ENCODE results near the gene RNF40.

DNA sequence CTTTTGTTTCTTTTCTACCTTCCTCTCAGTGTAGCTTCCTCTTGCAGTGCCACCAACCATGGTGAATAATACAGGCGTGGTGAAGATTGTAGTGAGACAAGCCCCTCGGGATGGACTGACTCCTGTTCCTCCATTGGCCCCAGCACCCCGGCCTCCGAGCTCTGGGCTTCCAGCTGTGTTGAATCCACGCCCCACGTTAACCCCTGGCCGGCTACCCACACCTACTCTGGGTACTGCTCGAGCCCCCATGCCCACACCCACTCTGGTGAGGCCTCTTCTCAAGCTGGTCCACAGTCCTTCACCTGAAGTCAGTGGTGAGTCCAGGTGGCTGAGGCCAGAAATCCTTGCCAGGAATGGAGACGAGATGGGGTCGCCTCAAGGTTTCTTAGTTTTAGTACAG is 39.2 kb upstream of the RNF40 start:
- TF ChIP-seq, protein P1, sequence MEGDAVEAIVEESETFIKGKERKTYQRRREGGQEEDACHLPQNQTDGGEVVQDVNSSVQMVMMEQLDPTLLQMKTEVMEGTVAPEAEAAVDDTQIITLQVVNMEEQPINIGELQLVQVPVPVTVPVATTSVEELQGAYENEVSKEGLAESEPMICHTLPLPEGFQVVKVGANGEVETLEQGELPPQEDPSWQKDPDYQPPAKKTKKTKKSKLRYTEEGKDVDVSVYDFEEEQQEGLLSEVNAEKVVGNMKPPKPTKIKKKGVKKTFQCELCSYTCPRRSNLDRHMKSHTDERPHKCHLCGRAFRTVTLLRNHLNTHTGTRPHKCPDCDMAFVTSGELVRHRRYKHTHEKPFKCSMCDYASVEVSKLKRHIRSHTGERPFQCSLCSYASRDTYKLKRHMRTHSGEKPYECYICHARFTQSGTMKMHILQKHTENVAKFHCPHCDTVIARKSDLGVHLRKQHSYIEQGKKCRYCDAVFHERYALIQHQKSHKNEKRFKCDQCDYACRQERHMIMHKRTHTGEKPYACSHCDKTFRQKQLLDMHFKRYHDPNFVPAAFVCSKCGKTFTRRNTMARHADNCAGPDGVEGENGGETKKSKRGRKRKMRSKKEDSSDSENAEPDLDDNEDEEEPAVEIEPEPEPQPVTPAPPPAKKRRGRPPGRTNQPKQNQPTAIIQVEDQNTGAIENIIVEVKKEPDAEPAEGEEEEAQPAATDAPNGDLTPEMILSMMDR (IDR thresholded peaks at IDR 0.05), result no peak
- no peak for TF ChIP-seq SIN3A (IDR thresholded peaks at IDR 0.05; ENCODE audit: borderline replicate concordance, insufficient read depth, low read depth, low read length)
